Panc1 (cell line): ENCODE data around the gene IPO13. TPM values are rescaled to one million over a fixed set of nuclear protein-coding genes. Genes with fewer than 3 reads are reported as not detected.

Source experiments
- ATAC-seq: fragments of 200-7000 bp; cut with Tn5 transposase; 2 replicates; pipeline ENCODE4 v1.9.1; 2020; ENCODE audit warnings: mild to moderate bottlenecking, moderate library complexity
- BruUV-seq: library from RNA; stranded (reverse); fragments of 400-500 nt; replicated peaks from 2 replicates; lab custom pipeline; 2021; lab: Mats Ljungman, UMichigan
- CTCF ChIA-PET: fragments of 300-600 bp; sonication (Branson Sonifier 250); formaldehyde crosslinking; loops from one replicate; lab custom pipeline; 2022; ENCODE audit warnings: antibody characterized with exemption; lab: Charles Lee
- POLR2A ChIA-PET: fragments of 300-600 bp; sonication (Branson Sonifier 250); formaldehyde crosslinking; loops from one replicate; lab custom pipeline; 2022; ENCODE audit warnings: antibody characterized with exemption; lab: Charles Lee
- DNase-seq: peaks from one replicate; pipeline ENCODE4 v3.0.0-alpha.2; 2010; ENCODE audit warnings: low read depth, low spot score
- H3K27ac ChIP-seq: 2 replicates; pipeline ENCODE4 v1.5.1; 2011; ENCODE audit warnings: mild to moderate bottlenecking, low read length, inconsistent platforms
- H3K27me3 ChIP-seq: fragments of 200-500 bp; sonication (Bioruptor generic); 2 replicates; pipeline ENCODE4 v1.6.0; 2014; ENCODE audit warnings: low read length, inconsistent platforms; ENCODE audit not compliant: control insufficient read depth, insufficient read depth
- H3K36me3 ChIP-seq: fragments of 200-500 bp; sonication (Bioruptor generic); 2 replicates; pipeline ENCODE4 v1.5.1; 2014; ENCODE audit warnings: inconsistent platforms, mild to moderate bottlenecking, low read length, moderate library complexity; ENCODE audit not compliant: control insufficient read depth, insufficient read depth
- H3K4me1 ChIP-seq: 2 replicates; pipeline ENCODE4 v1.5.1; 2011; ENCODE audit warnings: inconsistent platforms, mild to moderate bottlenecking, low read length, moderate library complexity; ENCODE audit not compliant: control insufficient read depth, insufficient read depth
- H3K4me3 ChIP-seq, 2 experiments: 2 replicates each; pipeline ENCODE4 v1.5.1; 2011 to 2012; ENCODE audit warnings: low read depth in 2 of 2, low read length in 2 of 2, mild to moderate bottlenecking in 2 of 2, inconsistent platforms in 1 of 2, moderate library complexity in 1 of 2
- H3K9me3 ChIP-seq: fragments of 200-500 bp; sonication (Bioruptor generic); 2 replicates; pipeline ENCODE4 v1.5.1; 2014; ENCODE audit warnings: low read depth, mild to moderate bottlenecking, inconsistent platforms, low read length, moderate library complexity; ENCODE audit not compliant: control insufficient read depth, insufficient read depth
- CTCF ChIP-seq: fragments of 450-650 bp; IDR thresholded peaks from 2 replicates; pipeline ENCODE4 v1.5.1; 2017; ENCODE audit warnings: mild to moderate bottlenecking
- POLR2AphosphoS5 ChIP-seq: IDR thresholded peaks from 2 replicates; pipeline ENCODE4 v1.6.1; 2012; ENCODE audit warnings: mild to moderate bottlenecking, low read depth, low read length, moderate library complexity
- SIN3A ChIP-seq: IDR thresholded peaks from 2 replicates; pipeline ENCODE4 v1.6.1; 2012; ENCODE audit warnings: low read depth, mild to moderate bottlenecking, low read length, moderate library complexity, borderline replicate concordance; ENCODE audit not compliant: insufficient read depth
- TCF7L2 ChIP-seq: IDR thresholded peaks from 2 replicates; pipeline ENCODE4 v1.6.1; 2011; ENCODE audit warnings: mild to moderate bottlenecking, low read depth, low read length, inconsistent platforms
- in situ Hi-C: cut with HindIII; loops from 2 replicates; pipeline ENCODE4 v1.10.0; 2016; ENCODE audit warnings: low sequenced_read_pairs, low pct_unique_long_range_greater_than_20kb
- intact Hi-C: fragments of 100-400 bp; cut with micrococcal nuclease; formaldehyde crosslinking; loops from one replicate; pipeline ENCODE4 v1.10.0; 2022; ENCODE audit not compliant: unreplicated experiment
- total RNA-seq: library from RNA; stranded (reverse); gene quantifications from one replicate; pipeline ENCODE4 v1.2.1, GENCODE V29; 2021; ENCODE audit not compliant: unreplicated experiment
- TF ChIP-seq, protein P1 (sequence below), 2 experiments: IDR thresholded peaks; 2 replicates each; pipeline ENCODE4 v1.6.1; 2011 to 2012; ENCODE audit warnings: low read depth in 2 of 2, control low read depth in 1 of 2, low read length in 1 of 2, mild to moderate bottlenecking in 1 of 2, moderate library complexity in 1 of 2; ENCODE audit not compliant: insufficient read depth in 1 of 2

The IPO13 gene
- total RNA-seq, 1 experiment from 2014 or later, result 40.0 TPM

DNA sequence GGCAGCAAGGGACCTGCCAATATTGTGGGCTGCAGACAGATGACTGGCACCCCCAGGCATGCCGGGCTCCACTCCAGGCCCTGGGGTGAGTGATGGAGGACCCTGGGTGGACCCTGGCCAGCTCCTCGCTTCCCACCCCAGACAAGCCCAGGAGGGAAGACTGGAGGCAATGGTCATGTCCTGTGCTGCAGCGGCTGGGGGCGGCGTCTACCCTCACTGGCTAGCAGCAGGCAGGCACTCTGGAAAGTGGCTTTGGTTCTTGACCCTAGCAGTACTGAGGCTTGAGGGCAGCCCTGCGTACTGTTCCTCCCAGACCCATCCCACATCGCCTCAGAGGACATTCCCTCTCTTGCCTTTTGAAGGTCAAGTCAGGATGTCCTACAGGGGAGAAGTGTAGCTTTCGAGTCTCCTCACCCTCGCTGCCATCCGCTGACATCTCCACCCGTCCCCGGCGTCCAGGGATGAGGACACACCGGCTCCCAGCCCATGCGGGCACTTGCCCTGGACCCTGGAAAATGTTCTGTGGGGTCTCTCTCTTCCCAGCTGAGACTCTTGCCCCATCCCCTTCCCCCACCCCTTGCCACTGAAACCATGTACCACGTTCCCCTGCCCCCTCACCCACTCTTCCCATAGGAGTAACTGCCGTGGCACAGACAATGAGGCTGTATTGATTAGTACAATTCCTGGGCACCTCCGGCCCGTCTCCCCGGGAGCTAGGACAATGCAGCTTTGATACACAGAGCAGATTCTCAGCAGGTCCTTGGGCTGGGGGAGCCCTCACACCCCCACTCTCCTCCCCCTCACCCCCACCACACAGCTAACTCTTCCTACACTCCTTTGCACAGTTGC is 69.5 kb downstream of the IPO13 start (continued):
- TF ChIP-seq, protein P1, sequence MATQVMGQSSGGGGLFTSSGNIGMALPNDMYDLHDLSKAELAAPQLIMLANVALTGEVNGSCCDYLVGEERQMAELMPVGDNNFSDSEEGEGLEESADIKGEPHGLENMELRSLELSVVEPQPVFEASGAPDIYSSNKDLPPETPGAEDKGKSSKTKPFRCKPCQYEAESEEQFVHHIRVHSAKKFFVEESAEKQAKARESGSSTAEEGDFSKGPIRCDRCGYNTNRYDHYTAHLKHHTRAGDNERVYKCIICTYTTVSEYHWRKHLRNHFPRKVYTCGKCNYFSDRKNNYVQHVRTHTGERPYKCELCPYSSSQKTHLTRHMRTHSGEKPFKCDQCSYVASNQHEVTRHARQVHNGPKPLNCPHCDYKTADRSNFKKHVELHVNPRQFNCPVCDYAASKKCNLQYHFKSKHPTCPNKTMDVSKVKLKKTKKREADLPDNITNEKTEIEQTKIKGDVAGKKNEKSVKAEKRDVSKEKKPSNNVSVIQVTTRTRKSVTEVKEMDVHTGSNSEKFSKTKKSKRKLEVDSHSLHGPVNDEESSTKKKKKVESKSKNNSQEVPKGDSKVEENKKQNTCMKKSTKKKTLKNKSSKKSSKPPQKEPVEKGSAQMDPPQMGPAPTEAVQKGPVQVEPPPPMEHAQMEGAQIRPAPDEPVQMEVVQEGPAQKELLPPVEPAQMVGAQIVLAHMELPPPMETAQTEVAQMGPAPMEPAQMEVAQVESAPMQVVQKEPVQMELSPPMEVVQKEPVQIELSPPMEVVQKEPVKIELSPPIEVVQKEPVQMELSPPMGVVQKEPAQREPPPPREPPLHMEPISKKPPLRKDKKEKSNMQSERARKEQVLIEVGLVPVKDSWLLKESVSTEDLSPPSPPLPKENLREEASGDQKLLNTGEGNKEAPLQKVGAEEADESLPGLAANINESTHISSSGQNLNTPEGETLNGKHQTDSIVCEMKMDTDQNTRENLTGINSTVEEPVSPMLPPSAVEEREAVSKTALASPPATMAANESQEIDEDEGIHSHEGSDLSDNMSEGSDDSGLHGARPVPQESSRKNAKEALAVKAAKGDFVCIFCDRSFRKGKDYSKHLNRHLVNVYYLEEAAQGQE (IDR thresholded peaks at IDR 0.05; ENCODE audit: insufficient read depth in 1 of 2, low read depth in 2 of 2, low read length in 1 of 2), result no peak

DNA sequence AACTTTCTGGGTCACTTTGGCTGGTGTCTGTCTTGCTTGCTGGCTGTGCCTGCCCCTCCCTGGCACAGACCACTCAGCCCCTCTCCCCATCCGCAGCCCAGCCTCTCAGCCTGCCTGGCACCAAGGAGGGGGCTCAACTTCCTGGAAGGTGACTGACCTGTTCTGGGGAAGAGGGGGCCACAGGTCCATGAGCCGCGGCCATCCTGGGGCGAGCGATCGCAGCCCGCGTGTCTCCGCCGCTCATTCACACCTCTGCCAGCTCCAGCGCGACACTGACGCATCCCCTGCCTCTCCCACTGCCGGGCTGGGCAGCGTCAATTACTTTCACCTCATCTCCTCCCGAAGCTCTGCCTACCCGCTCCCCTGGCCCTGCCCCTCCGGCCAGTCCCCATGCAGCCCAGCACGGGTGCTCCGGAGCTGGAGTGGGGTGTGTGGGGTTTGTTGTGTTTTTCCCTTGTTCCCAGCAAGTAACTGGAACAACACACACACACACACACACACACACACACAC is 70.2 kb downstream of the IPO13 start:
- Histone ChIP-seq H3K4me1 (no peaks in the 10 kb centered on the region), H3K36me3 (no peaks in the 10 kb centered on the region), H3K9me3 (no peaks in the 10 kb centered on the region), H3K27ac (no peak overlapping the region), H3K4me3 (no peak overlapping the region), H3K27me3 (no peaks in the 10 kb centered on the region)
- CTCF ChIA-PET, result interaction anchor here (0.6 kb wide), 1 partner anchor 29 kb away, joined by 15 read pairs; no protein-coding TSS in a partner anchor
- intact Hi-C loops (no loop called here), in situ Hi-C loops (no loop called here)
- BruUV-seq, result no TSS peak
- DNase-seq (no peak), ATAC-seq (no peak)
- no peak for TF ChIP-seq SIN3A
- no peak for TF ChIP-seq POLR2AphosphoS5
- TF ChIP-seq TCF7L2, result no peak
- TF ChIP-seq, protein P1 (IDR thresholded peaks at IDR 0.05; ENCODE audit: insufficient read depth in 1 of 2, low read depth in 2 of 2, low read length in 1 of 2), result no peak
- TF ChIP-seq CTCF, result no peak
- POLR2A ChIA-PET, result no interaction called here

Other genes starting within 250 kb of the IPO13 start
- 26.0 TPM for gene ST3GAL3, start 239.4 kb upstream of the IPO13 start, total RNA-seq
- gene ARTN, start 13.1 kb upstream of the IPO13 start, total RNA-seq, result 0.49 TPM
- 76.0 TPM for gene DPH2, start 23.1 kb downstream of the IPO13 start, total RNA-seq
- gene ATP6V0B, start 28.0 kb downstream of the IPO13 start, total RNA-seq, result 134 TPM
- gene B4GALT2, start 32.3 kb downstream of the IPO13 start, total RNA-seq, result 90.1 TPM
- 24.4 TPM for gene CCDC24, start 44.6 kb downstream of the IPO13 start, total RNA-seq
- gene SLC6A9, start 84.5 kb downstream of the IPO13 start, total RNA-seq, result 9.2 TPM
- gene KLF17, start 171.9 kb downstream of the IPO13 start, total RNA-seq, result not detected
- gene KLF18, start 194.7 kb downstream of the IPO13 start, total RNA-seq, result not detected